ENCODE measurements around the gene TNPO1. TPM values are rescaled to one million over a fixed set of nuclear protein-coding genes. Genes with fewer than 3 reads are reported as not detected.

The TNPO1 gene
- total and polyA plus RNA-seq, 2 of the 8 experiments (the other 6 are each of a cell fraction or from before 2014, with no cell fraction given) = 38.5 to 211 TPM

- no peak for TF ChIP-seq CTBP2 (IDR thresholded peaks at IDR 0.05; ENCODE audit: borderline replicate concordance, insufficient read depth, insufficient read length, low read length)
These were observed 6.5 kb downstream of the TNPO1 start (continued) for GRCh38 chr5:72822944-72823343.

Data from H1 (cell line).